GF-D8 (cell line): Measurements from ENCODE around the gene SCN4B.
"Not testable (repeated sequence)": the region's sequence is repeated elsewhere in the genome, so short reads cannot be mapped to it uniquely, and the experiment has no call there.

Source experiments
- DNase-seq: peaks from one replicate; lab custom pipeline; 2025; lab: John Stamatoyannopoulos, UW

Gene SCN4B, protein sequence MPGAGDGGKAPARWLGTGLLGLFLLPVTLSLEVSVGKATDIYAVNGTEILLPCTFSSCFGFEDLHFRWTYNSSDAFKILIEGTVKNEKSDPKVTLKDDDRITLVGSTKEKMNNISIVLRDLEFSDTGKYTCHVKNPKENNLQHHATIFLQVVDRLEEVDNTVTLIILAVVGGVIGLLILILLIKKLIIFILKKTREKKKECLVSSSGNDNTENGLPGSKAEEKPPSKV

DNA sequence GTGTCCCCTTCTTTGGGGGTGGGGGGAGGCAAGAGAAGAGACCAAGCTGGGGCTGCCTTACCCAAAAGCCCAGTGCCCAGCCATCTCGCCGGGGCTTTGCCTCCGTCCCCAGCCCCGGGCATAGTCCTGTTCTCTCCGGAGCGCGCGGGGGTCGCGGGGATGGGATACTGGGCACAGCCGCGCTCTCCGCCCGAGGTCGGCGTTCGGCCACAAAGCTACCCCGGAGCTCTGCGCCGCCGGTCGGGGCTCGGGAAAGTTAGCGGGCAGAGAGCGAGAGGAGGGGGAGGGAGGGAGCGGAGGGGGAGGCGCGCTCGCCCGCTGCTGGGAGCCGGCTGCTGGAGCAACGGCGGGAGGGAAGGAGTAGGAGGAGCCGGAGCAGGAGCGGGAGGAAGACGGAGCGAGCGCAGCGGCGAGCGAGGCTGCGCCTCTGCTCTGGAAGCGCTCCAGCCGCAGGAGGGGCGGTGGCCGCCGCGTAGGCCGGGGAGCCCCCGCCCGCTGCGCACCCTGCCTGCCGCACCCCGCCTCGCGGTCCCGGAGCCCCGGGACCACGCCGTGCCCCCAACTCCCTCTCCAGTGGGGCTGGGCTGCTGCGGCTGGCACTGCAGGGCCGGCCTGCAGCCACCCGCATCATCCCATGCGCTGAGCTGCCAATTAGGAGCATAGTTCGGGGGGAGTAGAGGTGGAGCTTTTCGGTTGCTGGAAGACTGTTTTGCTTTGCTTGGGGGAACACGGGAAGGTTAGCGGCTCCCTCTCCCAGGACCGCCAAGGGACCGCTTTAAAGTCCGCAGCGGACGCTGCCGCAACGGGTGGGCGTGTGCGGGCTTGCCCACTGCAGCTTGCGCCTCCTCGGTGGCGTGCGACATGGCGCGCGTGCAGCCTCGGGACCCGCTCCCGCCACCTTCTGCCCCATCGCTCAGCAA is at the start of gene SCN4B:
TSS of gene SCN4B (minus strand) at position 272 of the 920 bp plus-strand sequence. CDS start at position 122, 150 bp downstream.
- DNase-seq = no peak

DNA sequence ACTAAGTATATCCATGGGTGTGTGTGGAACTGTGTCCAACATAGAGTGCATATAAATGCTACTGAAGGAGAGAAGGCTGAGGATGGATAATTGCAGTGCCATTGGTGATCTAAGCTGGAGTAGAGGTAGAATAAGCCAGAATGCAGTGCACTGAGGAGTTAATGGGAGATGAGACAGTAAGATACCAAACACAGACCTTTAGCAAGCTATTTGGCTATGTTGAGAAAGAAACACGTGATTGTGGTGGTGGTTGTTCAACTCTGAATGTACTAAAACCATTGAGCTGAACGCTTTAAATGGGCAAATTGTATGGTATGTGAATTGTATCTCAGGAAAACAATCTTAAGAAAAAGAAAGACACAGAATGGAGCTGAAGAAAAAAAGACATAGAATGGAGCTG is 49.3 kb upstream of the SCN4B start:
- DNase-seq = no peak

DNA sequence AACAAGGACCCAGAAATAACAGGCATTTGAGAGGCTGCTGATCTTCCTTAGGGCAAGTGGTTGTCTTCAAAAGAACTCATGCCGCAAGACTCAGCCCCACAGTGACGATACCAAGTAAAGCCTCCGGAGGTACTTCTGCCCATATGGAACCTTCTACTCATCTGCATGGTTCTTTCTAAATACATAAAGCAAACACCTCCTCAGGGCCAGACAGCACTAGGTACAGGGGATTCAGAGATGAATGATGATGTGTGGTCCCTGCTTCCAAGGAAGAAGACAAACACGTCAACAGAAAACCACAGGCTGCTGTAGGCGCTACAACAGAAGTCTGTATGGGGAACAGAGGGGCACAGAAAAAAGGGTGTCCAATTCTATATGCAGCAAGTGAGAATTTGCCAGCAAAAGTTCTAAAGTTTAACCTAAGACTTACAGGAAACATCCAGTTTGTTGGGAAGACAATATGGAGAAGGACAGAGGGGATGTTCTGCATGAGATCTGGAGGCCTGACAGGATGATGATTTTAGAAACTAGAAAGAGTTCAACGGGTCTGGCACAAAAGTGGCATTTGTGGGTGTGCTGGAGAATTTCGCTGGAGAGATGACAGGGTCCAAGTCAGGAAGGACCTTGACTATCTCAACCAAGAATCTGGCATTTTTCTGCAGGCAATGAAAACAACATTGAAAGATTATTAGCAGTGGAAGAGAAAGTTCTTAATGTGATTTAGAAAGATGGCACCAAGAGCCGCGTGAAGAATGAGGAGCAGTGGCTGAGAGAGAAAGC is 48.5 kb upstream of the SCN4B start:
- DNase-seq = no peak

DNA sequence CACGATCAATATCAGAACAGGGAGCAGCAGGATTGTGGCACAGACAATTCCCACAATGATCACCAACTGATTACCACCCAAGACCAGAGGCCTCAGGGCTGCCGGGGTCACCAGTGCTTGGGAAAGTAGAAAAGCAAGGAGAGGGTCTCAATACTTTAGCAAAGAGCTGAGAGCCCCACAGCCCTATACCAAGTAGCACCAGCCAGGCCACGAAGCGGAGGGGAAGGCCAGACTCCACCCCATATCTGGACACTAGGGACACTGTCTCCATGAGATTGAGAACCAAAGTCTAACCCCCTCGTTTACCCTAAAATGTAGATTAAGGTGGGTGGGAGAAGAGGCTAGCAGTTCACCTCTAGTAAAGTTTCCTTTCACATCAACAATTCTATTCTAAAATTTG is 47.9 kb upstream of the SCN4B start:
- DNase-seq = no peak

DNA sequence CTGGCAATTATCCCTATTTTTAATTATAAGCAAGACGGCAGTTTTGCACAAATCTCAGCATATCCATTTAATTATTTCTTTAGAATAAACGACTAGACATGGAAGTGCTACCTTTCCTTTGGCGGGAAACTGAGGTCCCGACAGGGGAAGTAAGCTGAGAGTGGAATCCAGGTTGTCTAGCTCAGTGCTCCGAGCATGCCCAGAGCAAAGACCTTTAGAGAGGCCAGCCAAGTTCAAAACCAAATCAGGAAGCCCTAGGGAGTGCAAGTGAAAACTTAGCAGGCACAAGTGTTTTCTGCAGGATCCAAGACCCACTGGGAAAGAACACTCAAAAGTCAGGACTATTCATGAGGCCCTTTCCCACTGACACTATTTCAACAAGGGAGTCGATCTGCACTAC is 46.5 kb upstream of the SCN4B start:
- no peak for DNase-seq

DNA sequence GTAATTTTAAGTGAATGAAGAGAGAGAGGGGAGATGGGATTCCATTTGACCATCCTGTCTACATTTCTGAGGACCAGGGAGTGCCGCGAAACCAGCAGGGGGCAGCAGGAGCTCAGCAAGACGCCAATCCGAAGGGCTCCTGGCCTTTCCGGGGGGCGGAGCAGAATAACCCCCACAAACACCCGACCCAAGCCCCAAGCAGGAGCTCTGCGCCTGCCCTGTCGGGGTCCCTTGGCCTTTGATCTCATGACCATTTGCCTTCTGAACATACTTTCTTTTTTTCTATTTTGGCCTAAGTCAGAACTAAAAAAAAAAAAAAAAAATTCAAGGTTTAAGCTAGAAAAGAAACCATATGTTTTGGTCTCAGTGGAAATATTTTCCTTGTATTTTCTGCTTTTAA is 45.7 kb upstream of the SCN4B start:
- DNase-seq = peak; percentile 60

DNA sequence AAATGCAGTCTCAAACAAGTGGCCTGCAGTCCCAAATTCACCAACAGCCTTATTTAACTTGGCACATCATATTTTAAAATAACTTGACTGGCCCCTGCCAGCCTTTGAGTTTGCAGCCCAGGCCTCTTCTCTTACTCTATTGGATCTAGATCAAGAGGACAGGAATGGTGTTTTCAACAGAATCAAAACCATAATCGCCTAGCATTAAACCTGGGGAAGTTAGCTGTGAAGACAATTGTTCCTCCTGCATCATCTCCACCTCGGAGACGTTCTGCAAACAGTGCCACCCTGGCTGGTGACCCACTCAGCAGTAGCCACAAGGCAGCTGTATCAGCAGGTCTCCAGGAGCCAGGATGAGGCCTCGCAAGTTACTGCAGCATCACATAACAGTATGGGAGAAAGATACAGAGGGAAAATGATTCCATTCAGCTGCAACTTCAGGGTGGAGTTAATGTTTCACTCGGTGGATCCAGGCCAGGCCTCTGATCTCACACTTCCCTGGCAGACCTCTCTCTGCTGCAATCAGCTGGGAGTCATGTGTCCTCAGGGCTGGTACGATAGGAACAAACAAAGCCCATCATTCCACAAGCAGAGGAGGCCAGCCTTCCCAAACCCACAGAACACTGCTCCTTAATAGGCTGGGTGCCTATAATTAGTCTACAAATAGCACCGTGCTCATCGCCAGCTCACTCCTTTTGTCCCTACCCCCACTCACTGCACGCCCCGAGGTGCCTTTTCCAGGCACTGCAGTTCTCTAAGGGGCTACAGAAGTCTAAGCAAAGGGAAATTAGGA is 42.4 kb upstream of the SCN4B start:
- no peak for DNase-seq

DNA sequence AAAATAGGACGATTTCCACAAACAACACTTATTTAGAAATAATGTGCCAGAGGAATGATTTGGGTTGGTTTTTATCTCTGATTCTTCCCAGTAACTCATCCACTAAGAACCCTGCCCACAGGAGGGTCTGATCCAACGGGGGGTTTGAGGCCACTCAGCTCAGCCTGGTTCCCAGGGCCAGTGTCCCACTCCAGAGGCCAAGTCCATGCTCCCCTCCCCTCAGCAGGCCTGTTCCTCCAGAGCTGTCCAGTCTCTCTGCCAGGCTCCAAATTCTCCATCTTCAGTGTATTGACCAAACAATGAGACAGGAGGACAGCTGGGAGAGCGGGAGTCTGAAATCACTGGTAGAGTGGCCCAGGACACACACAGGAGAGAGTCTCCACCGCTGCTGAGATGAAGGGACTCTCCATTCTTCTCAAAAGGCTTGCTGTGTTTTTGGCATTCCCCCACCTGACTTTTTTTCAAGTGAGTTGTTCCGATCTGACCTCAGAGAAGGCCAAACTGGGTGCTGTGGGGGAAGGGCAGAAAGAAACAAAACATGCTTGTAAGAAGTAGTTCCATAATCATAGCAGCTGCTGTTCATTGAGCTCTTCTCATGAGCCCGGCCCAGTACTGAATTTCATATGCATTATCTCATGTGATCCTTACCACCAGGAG is 41.4 kb upstream of the SCN4B start:
- no peak for DNase-seq

DNA sequence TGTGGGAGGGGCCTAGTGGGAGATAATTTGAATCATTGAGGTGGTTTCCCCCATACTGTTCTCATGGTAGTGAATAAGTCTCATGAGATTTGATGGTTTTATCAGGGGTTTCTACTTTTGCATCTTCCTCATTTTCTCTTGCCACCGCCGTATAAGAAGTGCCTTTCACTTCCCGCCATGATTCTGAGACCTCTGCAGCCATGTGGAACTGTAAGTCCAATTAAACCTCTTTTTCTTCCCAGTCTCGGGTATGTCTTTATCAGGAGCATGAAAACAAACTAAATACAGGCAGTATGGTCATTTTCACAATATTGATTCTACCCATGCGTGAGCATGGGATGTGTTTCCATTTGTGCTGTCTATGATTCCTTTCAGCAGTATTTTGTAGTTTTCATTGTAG is 40.2 kb upstream of the SCN4B start:
- DNase-seq = not testable (repeated sequence)

DNA sequence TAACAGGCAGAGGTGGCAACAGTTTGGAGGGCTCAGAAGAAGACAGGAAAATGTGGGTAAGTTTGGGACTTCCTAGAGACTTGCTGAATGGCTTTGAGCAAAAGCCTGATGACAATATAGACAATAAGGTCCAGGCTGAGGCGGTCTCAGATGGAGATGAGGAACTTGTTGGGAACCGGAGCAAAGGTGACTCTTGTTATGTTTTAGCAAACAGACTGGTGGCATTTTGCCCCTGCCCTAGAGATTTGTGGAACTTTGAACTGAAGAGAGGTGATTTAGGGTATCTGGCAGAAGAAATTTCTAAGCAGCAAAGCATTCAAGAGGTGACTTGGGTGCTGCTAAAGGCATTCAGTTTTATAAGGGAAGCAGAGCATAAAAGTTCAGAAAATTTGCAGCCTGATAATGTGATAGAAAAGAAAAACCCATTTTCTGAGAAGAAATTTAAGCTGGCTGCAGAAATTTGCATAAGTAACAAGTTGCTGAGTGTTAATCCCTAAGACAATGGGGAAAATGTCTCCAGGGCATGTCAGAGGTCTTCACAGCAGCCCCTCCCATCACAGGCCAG is 38.4 kb upstream of the SCN4B start:
- not testable (repeated sequence) for DNase-seq

DNA sequence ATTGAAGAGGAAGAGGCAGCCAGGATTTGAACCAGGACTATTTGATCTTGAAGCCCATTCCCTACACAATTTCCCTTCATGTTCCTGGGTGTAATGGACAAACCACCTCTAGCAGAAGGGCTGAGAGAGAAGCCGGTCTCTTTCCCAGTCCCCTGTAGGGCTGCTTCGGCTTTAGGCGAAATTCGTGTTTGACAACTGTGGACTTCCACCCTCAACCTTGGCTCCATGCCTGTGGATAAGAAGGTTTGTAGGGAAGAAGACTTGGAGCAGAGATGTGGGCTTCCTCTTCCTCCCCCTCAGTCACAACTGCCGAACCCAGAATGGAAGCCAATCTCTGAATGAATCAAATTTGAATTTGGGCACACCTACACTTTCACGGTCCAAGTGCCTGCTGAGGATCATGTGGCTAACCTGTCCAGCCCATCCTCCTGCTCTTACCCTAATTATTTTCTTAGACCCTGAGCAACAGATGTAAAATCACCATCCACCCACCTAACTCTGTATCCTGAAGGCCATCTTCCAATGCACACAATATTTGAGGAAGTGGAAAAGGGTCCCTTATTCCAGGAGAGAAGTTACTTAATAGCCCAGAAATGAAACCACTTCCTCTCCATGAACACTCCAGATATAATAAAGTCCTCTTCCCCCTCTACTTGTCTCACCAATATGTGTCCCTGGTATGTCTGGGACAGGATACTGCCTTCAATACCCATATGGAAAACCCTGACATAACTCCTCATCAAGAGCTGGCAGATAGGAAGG is 33.9 kb upstream of the SCN4B start:
- peak; percentile 67 for DNase-seq

DNA sequence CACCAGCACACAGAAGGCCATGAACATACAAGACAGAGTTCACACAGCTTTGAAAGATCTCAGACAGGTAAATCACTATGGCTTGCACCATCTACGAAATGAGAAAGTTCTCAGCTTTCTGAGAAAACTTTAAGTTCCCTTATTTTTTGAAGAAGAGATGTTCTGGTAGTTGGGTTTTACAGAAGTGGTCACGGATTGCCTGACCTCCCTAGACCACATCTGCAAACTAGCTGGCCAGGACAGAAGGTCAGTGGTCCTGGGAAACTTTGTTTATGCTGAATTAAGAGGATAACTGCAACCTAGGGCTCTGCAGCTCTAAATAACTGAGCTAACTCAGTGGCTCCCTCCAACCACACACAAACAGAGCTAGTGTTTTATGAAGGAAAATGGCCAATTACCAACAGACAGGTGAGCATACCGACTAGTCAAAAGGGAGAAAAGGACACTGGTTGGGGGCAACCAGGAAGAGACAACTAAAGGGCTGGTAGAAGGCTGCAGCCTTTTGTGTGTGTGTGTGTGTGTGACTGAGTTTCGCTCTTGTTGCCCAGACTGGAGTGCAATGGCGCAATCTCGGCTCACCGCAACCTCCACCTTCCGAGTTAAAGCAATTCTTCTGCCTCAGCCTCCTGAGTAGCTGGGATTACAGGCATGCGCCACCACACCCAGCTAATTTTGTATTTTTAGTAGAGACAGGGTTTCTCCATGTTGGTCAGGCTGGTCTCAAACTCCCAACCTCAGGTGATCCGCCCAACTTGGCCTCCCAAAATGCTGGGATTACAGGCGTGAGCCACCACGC is 32.4 kb upstream of the SCN4B start:
- DNase-seq = no peak

DNA sequence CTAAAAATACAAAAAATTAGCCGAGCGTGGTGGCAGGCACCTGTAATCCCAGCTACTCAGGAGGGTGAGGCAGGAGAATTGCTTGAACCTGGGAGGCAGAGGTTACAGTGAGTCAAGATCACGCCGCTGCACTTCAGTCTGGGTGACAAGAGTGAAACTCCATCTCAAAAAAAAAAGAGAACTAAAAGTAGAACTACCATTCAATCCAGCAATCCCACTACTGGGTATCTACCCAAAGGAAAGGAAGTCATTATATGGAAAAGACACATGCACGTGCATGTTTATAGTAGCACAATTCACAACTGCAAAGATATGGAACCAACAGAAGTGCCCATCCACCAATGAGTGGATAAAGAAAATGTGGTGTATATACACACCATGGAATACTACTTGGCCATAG is 31.1 kb upstream of the SCN4B start:
- not testable (repeated sequence) for DNase-seq

DNA sequence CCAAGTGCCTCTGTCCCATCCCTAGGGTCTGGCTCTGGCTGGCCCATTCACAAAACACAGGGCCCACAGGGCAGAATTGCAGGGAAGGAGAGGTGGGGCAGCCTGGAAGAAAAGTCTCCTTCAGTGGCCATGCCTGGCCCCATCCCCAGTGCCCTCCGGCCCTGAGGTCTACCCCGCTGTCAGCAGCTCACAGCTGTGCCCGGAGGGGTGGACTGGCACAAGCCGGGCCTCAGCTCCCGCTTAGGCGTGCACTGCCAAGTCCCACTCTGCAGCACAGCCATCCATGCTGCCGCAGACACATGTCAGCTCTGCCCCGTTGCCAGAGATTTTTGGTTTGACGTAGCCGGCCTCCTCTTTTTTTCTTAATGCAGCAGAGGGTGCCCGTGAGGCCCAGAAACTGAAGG is 27.7 kb upstream of the SCN4B start:
- no peak for DNase-seq

DNA sequence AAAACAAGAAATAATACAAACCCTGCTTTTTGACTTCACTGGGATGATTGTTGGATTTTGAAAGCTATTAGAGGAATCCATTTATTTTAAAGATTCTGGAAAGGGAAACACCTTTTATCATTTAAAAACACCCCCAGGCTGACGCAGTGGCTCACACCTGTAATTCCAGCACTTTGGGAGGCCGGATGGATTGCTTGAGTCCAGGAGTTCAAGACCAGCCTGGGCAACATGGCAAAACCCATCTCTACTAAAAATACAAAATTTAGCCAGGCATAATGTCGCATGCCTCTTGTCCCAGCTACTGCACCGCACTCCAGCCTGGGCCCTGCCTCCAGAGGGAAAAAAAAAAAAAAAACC is 24.1 kb upstream of the SCN4B start:
- DNase-seq = no peak

DNA sequence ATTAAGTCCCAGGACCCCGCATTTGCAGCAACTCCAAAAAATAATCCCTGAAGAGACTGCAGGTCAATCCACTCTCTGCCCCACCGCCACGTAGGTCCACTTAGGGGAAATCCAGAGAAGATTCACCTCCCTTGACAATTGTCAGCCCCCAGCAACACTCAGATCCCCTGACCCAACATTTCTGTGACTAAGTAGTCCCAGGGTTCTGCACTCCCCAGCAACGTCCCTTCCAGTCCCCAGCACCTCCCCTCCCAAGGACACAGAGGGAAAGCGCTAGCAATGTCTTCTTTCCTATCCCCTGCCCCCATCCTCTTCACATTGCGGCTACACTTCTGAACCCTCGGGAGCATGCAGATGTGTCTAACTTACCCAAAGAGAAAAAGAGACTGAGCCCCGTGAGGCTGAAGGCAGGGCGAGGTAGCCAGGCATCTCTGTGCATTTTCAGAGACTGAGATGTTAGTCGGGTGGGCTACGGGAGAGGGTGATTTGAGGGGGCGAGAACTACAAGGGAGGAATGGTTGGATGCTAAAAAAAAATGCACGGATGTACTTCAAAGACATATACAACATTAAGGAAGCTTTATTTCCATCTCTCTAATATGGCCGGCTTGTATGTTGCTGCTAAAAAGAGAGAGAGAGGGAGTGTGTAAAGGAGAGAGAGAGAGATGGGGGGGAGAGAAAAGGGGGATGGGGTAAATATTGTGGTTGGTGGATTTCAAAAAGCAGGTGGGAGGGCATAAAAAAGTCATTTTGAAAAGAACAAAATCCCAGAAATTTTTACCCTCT is 23.6 kb upstream of the SCN4B start, which contains the start of gene SCN2B:
TSS of gene SCN2B (minus strand) at position 647 of the 785 bp plus-strand sequence. CDS start at position 439, 208 bp downstream.
- DNase-seq = no peak

DNA sequence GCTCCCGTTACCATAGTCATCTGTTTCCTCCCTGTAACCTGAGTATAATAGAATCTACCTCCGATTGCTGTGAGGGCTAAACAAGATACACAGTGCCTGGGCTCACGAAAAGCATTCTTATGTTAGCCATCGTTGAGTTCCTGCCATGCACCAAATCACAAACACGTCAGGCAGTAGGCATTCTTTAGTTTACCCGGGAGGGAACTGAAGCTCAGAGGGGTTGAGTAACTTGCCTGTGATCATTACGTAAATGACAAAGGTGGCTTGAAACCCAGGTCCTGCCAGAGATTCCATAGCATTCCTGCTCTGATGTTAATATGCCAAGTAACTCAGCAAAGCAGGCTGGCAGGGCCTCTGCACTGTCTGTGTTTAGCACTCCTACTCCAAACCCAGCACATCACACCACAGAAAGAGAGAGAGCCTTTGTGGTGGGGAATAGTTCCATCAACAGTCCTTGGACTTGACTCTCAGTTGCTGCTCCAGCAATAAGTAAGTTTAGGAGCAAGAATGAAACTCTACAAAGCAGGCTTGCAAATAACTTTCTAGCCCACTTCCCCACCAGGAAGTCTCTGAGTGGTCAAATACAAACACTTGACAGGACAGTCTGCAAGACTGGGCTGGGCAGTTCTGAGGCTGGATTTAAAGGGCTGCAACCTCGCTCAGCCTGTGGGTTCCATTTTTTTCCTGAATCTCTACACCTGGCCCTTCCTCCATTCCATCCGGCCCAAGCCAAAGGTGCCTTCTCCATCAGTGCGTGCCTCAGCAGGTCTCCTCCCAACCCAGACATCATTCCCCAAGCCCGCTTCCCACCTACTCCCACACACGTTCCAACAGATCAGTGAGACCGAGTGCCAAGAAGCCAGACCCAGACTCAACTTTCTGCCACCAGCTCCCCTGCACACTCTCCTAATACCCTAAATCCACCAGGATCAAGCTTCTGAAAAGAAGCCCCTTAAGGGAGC is 22.7 kb upstream of the SCN4B start:
- no peak for DNase-seq
